GM12865 (cell line): Measurements from ENCODE around the gene TBC1D8.
A peak's percentile ranks its signal among the peaks of the same experiment; 100 is the strongest.

Experiments used
- DNase-seq: peaks from one replicate; pipeline ENCODE4 v3.0.0; 2010; ENCODE audit warnings: low read depth
- H3K4me3 ChIP-seq: 2 replicates; pipeline ENCODE4 v1.5.1; 2011; ENCODE audit warnings: mild to moderate bottlenecking, low read depth, low read length, control low read depth
- TF ChIP-seq, protein P1 (sequence below): IDR thresholded peaks from 2 replicates; pipeline ENCODE4 v1.5.1; 2011; ENCODE audit warnings: low read length, control low read depth, low read depth, inconsistent platforms; ENCODE audit not compliant: insufficient read depth; ENCODE audit errors: missing control alignments

TBC1D8 gene

DNA sequence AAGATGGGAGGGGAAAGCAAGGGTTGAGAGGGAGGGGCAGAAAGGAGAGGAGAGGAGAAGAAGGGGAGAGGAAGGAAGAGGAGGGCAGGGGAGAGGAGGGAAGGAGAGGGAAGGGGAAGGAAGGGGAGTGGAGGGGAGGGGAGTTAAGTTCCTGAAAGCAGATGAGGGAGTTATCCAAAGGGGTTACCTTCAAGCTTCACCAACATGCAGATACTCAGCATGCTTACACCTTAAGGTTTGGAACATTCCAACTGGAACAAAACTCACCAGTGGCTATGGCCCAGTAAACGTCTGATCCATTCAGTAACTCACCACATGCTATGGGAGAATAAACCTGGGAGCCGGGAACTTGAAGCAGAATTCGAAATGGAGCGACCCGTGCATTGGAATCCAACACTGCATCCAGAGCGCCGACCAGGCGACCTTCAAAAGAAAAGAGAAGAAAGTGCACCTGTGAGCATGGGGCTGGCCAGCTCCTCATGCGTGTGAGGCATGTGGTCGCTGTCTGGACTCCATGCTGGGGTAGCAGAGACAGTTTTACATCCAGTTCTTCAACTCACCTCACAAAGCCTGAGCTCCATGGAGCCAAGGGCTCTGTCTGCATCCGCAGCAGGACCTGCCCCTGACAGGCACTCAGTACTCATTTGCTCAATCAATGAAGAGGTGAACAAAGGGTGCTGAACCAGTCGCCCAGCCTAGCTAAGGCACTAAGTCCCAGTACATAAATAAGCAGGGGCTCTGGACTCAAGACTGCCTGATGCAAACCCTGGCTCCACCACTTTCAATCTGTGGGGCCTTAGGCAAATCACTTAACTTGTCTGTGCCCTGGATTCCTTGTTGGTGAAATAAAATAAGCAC lies 61.0 kb downstream of the TBC1D8 start:
- no peak overlapping the region for H3K4me3 ChIP-seq
- DNase-seq = no peak
- TF ChIP-seq, protein P1, sequence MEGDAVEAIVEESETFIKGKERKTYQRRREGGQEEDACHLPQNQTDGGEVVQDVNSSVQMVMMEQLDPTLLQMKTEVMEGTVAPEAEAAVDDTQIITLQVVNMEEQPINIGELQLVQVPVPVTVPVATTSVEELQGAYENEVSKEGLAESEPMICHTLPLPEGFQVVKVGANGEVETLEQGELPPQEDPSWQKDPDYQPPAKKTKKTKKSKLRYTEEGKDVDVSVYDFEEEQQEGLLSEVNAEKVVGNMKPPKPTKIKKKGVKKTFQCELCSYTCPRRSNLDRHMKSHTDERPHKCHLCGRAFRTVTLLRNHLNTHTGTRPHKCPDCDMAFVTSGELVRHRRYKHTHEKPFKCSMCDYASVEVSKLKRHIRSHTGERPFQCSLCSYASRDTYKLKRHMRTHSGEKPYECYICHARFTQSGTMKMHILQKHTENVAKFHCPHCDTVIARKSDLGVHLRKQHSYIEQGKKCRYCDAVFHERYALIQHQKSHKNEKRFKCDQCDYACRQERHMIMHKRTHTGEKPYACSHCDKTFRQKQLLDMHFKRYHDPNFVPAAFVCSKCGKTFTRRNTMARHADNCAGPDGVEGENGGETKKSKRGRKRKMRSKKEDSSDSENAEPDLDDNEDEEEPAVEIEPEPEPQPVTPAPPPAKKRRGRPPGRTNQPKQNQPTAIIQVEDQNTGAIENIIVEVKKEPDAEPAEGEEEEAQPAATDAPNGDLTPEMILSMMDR = no peak

DNA sequence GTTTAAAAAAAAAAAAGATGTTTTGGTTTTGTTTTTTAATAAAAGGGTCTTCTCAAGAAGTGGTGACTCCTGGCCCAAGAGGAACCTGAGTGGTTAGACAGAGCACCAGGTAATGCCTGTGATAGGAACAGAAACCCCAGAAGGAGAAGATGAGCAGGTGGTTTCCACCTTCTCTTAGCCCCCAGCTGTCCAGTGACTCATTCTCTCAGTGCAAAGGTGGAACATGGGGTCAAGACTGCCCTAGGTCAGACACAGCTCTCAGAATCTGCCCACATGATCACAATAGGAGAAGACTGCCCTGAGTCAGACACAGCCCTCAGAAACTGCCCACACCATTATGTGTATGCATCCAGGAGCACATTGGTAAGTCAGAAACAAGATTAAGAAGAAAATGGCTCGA lies 61.8 kb downstream of the TBC1D8 start:
- peak; percentile 91 for DNase-seq
- TF ChIP-seq, protein P1 = no peak
- H3K4me3 ChIP-seq = no peak overlapping the region

DNA sequence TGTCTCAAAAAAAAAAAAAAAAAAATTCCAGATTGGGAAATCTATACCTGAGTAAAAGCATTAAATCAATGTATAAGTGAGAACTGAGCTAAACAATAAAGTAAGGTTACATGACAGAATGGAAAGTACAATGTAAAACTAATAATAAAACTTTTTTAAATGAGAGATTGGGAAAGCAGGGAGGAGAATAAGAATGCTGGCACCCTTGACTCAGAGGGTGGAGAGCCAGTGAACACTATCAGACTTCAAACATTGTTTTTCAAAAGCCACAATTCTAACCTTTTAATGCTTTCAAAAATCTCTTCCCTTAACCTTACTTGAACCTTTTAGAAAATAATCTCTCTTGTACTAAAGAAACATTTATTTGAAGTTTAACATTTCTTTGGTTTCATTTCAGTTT lies 63.5 kb downstream of the TBC1D8 start:
- TF ChIP-seq, protein P1 = no peak
- DNase-seq = no peak
- no peak overlapping the region for H3K4me3 ChIP-seq

DNA sequence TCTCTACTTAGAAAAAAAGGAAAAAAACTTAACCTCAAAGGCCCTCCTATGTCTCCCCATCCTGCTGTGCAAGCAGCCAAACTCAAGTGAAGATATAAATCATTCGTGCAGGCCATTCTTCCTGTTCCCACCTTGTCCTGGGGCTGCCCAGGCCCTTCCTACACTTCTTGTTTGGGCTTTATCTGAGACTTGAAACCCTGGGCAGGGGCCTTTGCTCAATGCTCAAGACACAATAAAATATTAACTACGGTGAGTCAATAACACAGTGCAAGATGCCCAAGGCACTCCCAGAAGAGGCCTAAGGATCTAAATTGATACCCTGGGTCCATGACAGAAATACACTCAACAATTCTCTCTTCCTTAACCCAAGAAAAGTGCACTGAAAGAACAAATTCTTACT lies 67.6 kb downstream of the TBC1D8 start:
- DNase-seq = no peak
- no peak overlapping the region for H3K4me3 ChIP-seq
- TF ChIP-seq, protein P1 = no peak

DNA sequence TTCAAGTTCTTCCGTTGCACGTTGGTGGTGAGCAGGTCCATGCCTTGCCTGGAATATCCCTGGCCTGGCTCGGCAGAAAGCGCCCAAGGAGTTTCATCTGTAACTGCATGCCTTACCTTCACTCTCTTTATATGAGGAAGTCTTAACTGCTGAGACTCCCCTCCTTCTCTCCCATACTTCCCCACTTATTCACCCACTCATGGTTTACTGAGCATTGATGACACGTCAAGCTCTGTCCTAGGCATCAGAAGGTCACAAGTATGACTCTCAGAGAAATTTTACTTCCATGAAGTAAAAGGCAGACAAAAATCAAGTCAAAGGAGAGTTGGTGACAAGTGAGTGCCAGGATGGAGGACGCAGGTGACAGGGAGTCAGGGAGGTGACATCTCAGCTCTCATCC lies 68.2 kb downstream of the TBC1D8 start:
- TF ChIP-seq, protein P1 = no peak
- DNase-seq = no peak
- H3K4me3 ChIP-seq = no peak overlapping the region

DNA sequence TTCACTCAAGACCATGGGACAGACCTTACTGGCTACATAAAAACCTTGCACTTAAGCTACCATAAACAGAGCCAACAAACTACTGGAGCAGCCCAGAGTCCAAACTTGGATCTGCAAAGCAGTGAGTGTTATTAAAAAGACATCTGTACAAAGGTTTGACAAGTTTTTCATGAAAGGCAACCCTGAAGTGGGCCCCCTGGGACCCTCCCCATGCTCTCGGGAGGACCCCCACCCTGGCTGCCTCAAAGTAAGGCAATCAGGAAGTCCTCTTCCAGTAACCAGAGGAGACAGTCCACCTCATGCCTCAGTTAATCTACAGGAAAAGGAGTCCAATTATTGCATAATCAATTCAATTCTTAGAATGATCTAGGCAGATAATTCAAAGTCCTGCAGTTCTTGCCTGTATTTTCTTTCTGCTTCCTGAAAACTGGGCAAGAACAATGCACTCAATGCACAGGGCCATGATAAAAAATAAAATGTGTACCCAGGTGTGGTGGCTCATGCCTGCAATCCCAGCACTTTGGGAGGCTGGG lies 69.7 kb downstream of the TBC1D8 start:
- no peak overlapping the region for H3K4me3 ChIP-seq
- TF ChIP-seq, protein P1 = no peak
- DNase-seq = no peak
